Globus pallidus (tissue), 1 donor: ENCODE results near the gene CANT1.
"Not testable (repeated sequence)": the region's sequence is repeated elsewhere in the genome, so short reads cannot be mapped to it uniquely, and the experiment has no call there.

Experiments
- DNase-seq: peaks from one replicate; pipeline ENCODE4 v3.0.0-alpha.2; 2015; ENCODE audit warnings: low spot score

CANT1 gene

DNA sequence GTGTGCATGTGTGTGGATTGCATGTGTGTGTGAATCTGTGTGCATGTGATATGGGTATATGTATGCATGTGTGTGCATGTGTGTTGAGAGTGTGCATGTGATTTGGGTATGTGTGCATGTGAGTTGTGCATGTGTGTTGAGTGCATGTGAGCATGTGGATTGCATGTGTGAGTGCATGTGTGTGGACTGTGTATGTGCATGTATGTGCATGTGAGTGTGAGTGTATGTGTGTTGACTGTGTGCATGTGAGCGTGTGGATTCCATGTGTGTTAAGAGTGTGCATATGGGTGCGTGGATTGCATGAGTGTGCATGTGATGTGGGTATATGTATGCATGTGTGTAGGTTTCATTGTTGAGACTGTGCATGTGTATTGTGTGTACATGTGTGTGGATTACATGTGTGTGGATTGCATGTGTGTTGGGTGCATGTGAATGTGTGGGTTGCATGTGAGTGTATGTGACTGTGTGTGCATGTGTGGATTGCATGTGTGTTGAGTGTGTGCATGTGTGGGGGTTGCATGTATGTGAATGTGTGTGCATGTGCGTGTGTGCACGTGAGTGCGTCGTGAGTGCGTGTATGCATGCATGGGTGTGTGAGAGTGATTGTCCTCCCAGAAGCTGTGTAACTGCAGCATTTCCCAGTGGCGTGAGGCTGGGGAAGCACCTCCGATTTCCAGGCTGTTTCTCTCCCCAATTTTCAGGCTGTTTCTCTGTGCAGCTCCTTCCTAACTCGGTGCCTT lies 33.8 kb upstream of the CANT1 start:
- no peak for DNase-seq

DNA sequence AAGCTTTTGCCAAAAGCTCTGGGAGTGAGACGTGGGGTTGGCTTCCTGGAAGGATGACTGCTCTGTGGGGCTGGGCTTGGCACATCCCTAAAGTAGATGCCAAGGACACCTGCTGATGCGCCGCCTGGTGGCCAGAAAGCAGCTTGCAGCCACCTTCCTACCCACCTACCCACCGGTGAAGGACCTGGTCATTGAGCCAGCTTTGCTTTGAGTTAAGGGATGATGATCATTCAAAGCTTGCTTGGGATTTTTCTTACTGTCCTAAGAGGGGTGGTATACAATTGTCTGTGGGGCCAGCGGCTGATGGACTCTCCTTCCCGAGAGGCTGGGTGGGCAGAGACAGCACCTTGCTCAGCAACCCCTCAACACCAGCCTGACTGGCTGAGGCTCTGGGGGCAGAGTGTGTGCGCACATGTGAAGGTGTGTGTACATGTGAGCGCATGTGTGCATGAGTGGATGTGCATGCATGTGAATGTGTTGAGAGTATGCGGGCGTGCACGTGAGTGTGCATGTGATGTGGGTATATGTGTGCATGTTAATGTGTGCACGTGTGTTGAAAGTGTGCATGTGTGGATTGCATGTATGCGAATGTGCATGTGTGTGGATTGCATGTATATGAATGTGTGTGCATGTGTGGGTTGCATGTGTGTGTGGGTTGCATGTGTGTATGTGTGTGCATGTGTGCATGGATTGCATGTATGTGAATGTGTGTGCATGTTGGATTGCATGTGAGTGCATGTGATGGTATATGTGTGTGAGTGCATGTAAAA lies 33.0 kb upstream of the CANT1 start:
- no peak for DNase-seq

DNA sequence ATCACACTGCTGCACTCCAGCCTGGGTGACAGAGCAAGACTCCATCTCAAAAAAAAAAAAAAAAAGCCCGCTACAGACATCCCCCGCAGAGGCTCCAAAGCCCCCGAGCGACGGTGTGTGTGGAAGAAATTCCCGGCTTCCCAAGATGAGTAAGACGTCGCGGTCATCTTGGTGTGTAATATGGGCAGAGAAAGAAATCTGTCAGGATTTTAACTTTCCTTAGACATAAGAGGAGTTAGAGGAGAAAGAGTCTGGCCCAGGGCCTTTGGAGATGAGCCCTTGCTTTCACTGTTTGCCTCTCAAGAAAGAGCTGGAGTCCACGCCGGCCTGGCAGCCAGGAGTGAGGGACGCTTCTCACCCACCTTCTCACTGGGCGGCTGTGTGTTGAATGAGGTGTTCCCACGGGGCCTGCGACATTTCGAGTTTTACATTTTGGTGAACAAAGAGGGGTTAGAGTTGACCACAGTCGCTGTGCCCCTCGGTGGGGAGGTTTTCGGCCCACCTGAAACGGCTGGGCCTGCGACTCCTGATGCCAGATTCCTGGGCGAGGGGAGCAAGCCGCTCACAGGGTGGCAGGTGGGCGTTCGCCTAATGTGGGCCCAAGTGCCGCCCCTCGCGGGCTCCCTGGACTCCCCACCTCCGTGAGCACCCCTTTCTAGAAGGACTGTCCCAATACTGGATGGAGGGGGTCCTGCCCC lies 32.3 kb upstream of the CANT1 start:
- DNase-seq: no peak

DNA sequence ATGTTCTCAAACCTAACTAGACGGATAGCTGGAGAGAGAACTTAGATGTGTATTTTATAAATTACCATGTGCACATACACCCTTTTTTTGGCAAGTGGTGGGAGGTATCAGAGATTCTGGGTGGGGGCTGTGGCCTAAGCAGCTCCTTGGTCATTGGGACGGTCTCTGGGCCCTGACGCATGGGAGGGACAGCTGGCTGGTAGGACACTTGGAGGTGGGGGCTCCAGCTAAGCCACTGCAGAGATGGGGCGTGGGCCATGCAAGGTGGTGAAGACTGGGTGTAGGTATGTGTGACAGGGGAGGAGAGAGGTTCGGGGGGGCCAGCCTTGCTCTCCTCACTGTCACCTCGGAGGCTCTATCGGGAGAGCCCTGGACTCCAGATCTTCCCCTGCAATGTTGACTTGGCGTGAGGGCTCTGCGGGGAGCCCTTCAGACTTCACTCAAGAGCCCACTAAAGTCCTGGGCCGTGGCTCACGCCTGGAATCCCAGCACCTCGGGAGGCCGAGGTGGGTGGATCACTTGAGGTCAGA lies 31.5 kb upstream of the CANT1 start:
- DNase-seq: no peak

DNA sequence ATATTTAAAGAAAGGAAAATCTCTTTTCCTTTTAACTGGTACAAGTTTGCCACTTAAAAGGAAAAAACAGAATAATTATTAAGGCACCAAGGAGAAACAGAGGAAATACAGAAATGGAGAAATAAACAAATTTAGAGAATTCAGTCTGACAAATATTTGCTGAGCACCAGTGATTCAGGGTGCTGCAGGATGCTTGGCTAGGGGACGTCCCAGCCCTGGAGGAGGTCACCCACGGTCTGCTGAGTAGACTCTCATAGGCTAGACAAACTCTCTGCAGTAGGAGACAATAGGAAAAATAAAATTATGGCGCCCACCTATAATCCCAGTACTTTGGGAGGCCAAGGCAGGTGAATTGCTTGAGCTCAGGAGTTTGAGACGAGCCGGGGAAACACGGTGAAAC lies 30.3 kb upstream of the CANT1 start:
- DNase-seq: no peak

DNA sequence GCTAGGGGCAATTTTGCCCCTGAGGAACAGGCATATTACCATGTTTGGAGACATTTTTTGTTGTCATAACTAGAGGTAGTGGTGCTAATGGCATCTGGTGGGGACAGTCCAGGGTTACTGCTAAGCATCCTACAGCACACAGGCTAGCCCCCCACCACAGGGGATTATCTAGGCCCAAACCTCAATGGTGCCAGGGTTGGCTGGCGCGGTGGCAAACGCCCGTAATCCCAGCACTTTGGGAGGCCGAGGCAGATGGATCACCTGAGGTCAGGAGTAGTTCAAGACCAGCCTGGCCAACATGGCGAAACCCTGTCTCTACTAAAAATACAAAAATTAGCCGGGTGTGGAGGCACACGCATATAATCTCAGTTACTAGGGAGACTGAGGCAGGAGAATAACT lies 29.6 kb upstream of the CANT1 start:
- DNase-seq: no peak

DNA sequence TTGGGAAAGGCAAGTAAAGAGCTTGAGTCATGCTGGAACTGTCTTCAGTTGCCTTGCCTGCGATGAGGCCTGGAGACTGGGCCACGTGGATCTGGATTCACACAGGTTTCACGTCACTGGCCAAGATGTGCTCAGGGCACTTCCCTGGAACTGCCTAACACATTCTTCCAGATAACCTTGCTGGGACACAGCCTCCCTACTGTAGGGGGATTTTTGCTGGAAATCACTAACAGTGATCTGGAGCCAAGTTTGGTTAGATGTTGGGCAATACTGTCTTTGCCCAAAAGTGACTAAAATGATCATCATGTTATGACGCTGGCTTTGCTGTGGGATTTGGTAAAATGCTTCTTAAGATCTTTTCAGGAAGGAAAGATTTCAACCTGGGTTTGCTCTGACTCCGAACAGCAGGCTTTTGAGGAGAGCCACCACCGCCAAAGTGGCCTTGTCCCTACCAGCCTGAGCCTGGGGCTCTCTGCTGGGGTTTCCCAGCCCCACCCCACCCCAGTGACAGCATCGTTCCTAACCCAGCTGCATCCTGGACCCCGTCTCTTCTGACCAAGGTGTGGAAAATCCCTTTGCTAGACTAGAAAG lies 29.1 kb upstream of the CANT1 start:
- DNase-seq: no peak

DNA sequence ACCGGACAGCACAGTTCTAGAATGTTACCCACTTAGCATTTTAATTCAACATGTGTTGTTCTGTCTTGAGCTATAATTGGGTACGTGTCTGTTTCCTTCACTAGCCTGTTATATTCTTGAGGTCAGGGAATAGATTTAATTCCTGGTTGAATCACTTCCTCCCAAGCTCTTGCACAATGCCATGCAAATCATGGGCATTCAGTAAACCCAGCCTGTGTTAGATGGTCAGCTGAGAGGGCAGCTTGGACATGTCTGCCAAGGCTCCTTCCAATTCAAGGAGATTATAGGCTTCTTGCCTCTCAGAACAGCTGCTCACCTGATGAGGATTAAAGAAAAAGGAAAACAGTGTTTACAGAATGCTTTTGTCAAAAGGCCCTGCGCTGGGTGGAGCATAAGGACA lies 27.0 kb upstream of the CANT1 start:
- DNase-seq: no peak

DNA sequence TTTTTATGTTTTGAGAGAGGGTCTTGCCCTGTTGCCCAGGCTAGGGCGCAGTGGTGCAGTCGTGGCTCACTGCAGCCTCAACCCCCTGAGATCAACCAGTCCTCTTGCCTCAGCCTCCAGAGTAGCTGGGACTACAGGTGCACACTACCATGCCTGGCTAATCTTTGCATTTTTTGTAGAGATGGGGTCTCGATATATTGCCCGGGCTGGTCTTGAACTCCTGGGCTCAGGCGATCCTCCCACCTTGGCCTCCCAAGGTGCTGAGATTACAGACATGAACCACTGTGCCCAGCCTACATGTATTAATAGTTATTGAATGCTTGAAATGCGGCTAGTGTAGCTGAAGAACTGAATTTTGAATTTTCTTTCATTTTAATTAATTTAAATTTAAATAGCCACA lies 26.6 kb upstream of the CANT1 start:
- DNase-seq: no peak

DNA sequence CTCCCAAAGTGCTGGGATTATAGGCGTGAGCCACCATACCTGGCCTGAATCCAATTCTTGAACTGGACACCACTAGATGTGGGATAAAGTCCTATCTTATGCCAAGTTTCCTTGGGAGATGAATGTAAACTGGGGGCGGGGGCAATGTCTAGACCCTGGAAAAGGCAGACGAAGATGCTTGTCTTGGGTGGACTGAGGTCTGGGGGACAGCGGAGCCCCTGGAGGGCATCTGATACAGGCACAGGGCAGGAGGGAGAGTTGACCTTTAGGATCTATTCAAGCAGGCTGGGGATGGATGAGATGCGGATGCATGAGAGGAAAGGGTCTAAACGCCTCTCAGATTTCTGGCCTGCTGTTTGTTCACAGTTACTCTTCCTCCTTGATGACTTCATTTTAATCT lies 26.1 kb upstream of the CANT1 start:
- no peak for DNase-seq

DNA sequence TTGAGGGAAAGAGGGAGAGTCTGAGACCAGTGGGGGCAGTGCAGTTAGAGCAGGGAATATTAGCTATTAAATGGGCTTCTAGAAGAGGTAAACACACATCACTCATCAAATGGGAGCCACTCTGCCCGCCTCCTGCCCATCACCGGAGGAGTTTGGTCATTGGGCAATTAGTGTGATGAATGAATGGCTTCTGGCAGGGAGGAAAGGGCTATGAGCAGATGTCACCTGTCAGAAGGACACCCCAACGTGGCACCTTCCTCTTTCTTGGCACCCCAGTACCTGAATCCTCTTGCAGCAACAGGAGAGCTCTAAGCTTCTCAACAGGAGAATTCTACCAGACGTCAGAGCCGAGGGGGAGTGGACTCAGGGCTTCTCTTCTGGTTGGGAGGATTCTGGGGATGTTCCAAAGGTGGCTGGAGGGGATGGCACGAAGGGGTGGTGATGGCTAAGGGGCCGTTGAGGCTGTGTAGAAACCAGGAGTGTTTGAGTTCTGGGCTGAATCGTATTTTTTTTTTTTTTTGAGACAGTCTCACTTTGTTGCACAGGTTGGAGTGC lies 25.4 kb upstream of the CANT1 start:
- no peak for DNase-seq

DNA sequence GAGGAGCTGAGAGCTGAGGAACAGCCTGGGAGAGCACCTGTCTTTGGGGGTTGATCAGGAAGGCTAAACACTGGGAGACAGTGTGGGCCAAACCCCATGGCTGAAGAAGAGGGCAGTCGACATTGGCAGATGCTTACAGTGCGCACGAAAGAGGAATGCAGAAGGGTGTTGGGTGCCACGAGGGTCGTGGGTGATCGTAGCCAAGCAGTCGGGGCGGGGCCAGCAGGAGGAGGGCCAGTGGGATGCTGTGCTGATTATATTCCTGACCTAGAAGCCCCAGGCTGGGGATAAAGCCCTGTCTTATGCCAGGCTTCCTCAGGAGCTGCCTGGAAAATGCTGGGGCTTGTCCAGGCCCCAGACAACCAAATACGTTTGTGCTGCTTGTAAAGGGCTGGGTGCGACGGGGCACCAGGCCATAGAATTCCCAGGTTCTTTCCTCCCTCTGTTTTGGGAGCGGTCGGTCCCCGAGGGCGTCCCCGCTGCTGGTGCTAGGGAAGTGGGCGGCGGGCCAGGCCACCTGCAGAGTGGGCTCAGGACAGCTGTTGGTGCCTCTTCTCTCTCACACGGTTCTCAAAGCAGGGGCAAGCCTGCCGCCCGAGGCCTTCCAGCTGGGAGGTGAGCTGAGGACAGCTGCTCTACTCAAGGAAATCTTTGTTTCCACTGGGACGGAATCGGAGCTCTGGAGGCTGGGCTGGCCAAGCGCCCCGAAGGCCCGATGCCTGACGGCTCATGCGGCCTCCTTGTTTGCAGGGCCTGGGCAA lies 24.4 kb upstream of the CANT1 start:
- DNase-seq: peak; percentile 85

DNA sequence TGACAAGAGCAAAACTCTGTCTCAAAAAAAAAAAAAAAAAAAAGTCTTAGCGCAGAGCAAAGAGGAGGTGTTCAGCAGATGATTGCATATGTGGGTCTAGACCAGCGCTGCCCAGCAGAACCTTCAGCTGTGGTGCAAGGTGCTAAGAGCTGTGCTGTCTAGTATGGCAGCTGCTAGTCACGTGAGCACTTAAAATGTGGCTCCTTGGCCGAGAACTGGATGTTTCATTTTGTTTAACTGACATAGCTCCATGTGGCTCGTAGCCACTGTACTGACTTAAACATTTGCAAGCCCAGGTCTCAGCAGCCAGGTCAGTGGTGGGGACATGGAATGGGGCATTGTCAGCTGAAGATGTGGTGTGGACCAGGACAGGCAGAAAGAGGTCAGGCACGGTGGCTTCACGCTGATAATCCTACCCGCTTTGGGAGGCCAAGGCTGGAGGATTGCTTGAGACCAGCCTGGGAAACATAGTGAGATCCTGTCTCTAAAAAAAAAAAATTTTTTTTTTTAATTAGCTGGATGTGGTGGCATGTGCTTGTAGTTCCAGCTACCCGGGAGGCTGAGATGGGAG lies 23.6 kb upstream of the CANT1 start:
- no peak for DNase-seq

DNA sequence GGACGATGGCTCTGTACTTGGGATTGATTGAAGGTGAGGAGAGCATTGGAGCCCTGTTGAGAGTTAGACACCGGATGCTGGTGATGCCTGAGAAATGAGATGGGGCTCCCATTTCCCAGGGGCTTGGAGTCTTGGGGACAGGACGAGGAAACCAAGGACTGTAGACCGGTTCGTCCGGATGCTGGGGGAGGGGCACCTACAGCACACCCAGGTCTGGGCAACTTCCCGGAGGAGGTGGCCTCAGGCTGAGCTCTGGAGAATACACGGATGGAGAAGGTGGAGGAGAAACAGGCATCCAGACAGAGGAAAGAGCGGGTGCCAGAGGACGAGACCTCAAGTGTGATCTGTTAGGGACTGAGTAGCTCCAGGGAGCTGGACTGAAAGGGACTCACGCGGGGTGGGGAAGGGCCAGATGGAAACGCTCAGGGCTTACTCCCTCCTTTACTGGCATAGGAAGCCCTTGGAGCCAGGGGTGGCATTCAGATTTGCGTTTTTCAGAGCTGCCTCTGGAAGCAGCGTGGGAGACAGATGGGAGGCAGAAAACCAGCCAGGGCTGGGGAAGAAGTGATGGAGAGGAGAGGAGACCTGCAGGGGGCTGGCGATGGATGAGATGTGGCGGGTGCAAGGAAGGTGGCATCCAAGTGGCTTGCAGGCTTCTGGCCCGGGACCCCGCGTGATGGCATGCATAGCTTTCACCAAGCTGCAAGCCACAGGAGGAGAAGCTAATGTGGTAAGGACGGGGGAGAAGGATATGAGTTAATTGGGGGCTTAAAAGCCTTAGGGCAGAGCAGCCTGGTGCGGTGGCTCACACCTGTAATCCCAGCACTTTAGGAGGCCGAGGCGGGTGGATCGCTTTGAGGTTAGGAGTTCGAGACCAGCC lies 22.7 kb upstream of the CANT1 start:
- DNase-seq: no peak

DNA sequence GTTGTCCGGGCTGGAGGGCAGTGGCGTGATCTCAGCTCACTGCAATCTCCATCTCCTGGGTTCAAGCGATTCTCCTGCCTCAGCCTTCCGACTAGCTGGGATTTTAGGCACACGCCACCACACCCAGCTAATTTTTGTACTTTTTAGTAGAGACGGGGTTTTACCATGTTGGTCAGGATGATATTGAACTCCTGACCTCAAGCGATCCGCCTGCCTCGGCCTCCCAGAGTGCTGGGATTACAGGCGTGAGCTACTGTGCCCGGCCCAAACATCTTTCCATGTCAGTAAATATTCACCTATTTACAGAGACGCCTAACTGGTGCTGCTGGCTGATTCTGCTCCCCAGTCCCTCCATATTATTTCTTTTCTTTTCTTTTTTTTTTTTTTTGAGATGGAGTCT lies 21.1 kb upstream of the CANT1 start:
- DNase-seq: not testable (repeated sequence)

DNA sequence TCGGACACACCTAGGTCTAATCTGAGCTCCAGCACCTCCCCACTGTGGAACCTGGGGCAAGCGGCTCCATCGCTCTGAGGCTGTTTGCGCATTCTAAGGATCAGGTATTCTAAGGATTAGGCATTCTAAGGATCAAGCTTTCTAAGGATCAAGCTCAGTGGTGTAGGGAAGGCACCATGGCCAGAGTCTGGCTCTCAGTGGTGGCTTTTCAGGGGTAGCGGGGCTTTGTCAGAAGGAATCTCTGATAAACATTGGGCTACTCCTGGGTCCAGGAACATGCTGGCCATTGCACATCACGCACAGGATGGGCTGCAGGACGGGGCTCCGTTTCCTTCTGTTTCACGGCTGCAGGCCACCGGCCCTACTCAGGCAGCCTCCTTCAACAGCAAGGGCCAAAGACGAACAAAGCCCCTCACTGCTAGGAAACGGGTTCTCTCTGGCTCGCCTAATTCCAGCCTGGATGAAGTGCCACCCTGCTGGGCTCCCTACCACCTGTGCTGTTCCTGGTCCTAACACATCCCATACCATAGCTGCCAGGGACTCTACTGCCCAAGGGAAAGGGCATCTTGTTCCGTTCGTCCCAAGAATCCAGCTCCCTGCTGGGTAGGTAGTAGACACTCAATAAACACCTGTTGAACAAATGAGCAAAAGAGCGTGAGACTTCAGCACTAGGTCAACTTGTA lies 19.9 kb upstream of the CANT1 start:
- DNase-seq: no peak

DNA sequence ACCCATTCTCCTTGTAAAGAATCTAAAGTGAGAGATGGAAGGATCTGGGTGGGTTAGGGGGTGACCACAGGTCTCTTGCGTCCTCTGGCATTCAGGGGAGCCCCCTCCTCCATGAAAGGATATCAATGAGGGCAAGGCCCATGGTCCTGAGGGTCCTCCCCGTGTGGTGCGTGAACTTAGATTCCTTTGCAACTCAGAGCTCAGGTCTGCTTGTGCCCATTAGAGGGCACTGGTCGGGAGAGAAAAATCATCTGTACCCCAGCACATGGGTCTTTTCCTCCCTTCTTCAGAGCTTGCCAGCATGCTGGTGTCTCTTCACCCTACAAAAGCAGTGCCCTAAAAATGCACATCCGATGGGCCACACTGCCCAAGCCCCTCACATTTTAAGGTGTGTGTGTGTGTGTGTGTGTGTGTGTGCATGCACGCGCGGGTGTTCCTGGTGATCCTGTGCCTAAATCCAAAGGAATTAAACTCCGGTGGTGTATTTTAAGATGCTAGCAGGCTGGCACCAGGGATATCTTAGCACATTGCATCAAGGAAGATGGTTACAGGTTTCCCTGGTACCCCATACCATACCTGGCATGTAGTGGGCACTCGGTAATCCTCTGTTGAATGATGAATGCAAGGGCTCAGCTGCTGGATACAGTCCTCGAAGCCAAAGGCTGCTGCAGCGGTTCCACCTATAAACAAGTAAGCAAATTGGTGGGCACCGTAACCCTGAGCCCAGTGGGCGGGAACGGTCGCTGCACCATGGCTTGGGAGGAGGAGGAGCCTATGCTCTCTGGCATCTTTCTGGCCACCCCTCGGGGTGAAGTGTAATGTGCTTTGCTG lies 19.1 kb upstream of the CANT1 start:
- DNase-seq: no peak

DNA sequence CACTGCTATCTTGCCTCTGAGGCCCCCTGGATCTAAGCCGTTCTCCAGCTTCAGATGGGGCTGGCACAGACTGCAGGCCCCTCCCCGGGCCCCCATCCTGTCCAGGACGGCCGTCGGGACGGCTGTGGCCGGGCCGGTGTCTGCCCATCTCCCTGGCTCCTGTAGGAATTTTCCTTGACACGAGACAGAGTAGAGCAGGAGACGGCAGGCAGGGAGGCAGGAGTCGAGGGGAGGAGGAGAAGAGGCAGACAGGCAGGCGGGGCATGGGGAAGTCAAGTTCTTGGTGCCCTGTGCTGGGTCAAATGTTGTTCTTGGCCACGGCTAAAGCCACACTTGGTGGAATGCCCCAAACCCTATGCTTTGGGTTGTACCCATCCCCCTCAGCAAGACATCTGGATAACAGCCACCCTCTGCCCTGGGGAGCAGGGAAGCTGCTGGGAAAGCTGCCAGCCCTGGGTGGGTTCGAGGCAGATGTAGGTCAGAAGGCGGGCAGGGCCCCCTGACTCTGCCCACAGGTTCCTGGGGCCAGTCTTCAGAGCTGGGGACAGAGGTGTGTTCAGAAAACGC lies 18.4 kb upstream of the CANT1 start:
- no peak for DNase-seq
